IMR-90 (cell line): ENCODE measurements around the gene BGN. TPM values are rescaled to one million over a fixed set of nuclear protein-coding genes. Genes with fewer than 3 reads are reported as not detected.

Source experiments
- ATAC-seq: fragments of 200-7000 bp; cut with Tn5 transposase; 2 replicates; pipeline ENCODE4 v1.9.1; 2020; ENCODE audit warnings: low read depth, mild to moderate bottlenecking, moderate library complexity
- BruUV-seq: library from RNA; stranded (reverse); fragments of 400-500 nt; replicated peaks from 2 replicates; lab custom pipeline; 2021; lab: Mats Ljungman, UMichigan
- CTCF ChIA-PET: fragments of 300-600 bp; formaldehyde crosslinking; extraction: SDS; loops from one replicate; lab custom pipeline; 2021; ENCODE audit warnings: antibody characterized with exemption; lab: Yijun Ruan, JAX
- POLR2A ChIA-PET: fragments of 300-600 bp; sonication (Branson Sonifier 250); formaldehyde crosslinking; loops from one replicate; lab custom pipeline; 2022; ENCODE audit warnings: antibody characterized with exemption; ENCODE audit not compliant: unreplicated experiment; lab: Charles Lee
- DNase-seq: peaks from one replicate; pipeline ENCODE4 v3.0.0; 2013
- H2AFZ ChIP-seq: replicated peaks from 2 replicates; pipeline ENCODE3; 2013; ENCODE audit warnings: low read length, mild to moderate bottlenecking; ENCODE audit not compliant: poor library complexity
- H2AK5ac ChIP-seq: 2 replicates; pipeline ENCODE4 v1.6.1; 2013; ENCODE audit warnings: low read depth, low read length, inconsistent platforms
- H2AK9ac ChIP-seq: replicated peaks from 2 replicates; pipeline ENCODE3; 2013; ENCODE audit warnings: mild to moderate bottlenecking, low read depth, low read length, moderate library complexity; ENCODE audit not compliant: poor library complexity
- H2BK120ac ChIP-seq: 2 replicates; pipeline ENCODE4 v1.6.1; 2013; ENCODE audit warnings: low read depth, low read length, inconsistent platforms
- H2BK15ac ChIP-seq: 3 replicates; pipeline ENCODE4 v1.6.1; 2013; ENCODE audit warnings: low read depth, low read length, inconsistent platforms
- H2BK20ac ChIP-seq: 2 replicates; pipeline ENCODE4 v1.6.1; 2013; ENCODE audit warnings: low read depth, mild to moderate bottlenecking, inconsistent platforms, low read length, moderate library complexity
- H2BK5ac ChIP-seq: 2 replicates; pipeline ENCODE4 v1.6.1; 2013; ENCODE audit warnings: mild to moderate bottlenecking, low read depth, low read length, inconsistent platforms; ENCODE audit not compliant: poor library complexity, severe bottlenecking
- H3K14ac ChIP-seq: replicated peaks from 2 replicates; pipeline ENCODE4 v1.6.1; 2013; ENCODE audit warnings: low read depth, low read length, inconsistent platforms
- H3K18ac ChIP-seq: 2 replicates; pipeline ENCODE4 v1.6.1; 2013; ENCODE audit warnings: low read depth, low read length, control low read depth
- H3K23ac ChIP-seq: 2 replicates; pipeline ENCODE4 v1.6.1; 2013; ENCODE audit warnings: low read depth, low read length, inconsistent platforms
- H3K27ac ChIP-seq: 2 replicates; pipeline ENCODE4 v1.5.1; 2013; ENCODE audit warnings: mild to moderate bottlenecking, control low read depth, low read length; ENCODE audit not compliant: insufficient read depth
- H3K27me3 ChIP-seq: 2 replicates; pipeline ENCODE4 v1.6.1; 2013; ENCODE audit warnings: low read length; ENCODE audit not compliant: control insufficient read depth, insufficient read depth
- H3K36me3 ChIP-seq: 2 replicates; pipeline ENCODE4 v1.6.1; 2013; ENCODE audit warnings: low read length, mixed read lengths; ENCODE audit not compliant: control insufficient read depth, insufficient read depth
- H3K4ac ChIP-seq: 2 replicates; pipeline ENCODE4 v1.6.1; 2013; ENCODE audit warnings: low read depth, low read length, inconsistent platforms
- H3K4me1 ChIP-seq: 2 replicates; pipeline ENCODE4 v1.6.1; 2013; ENCODE audit warnings: low read length, mixed read lengths; ENCODE audit not compliant: control insufficient read depth, insufficient read depth
- H3K4me2 ChIP-seq: 2 replicates; pipeline ENCODE4 v1.6.1; 2013; ENCODE audit warnings: low read depth, mild to moderate bottlenecking, control low read depth, low read length, moderate library complexity
- H3K4me3 ChIP-seq: 2 replicates; pipeline ENCODE4 v1.5.1; 2013; ENCODE audit warnings: low read depth, mild to moderate bottlenecking, control low read depth, low read length, moderate library complexity; ENCODE audit not compliant: insufficient read depth
- H3K56ac ChIP-seq: 2 replicates; pipeline ENCODE4 v1.6.1; 2013; ENCODE audit warnings: low read length, inconsistent platforms; ENCODE audit not compliant: insufficient read depth; ENCODE audit errors: extremely low read depth
- H3K79me1 ChIP-seq, 2 experiments: 2 replicates each; pipeline ENCODE4 v1.6.1; 2013; ENCODE audit warnings: low read length in 2 of 2, inconsistent platforms in 1 of 2, low read depth in 1 of 2
- H3K9ac ChIP-seq: 2 replicates; pipeline ENCODE4 v1.6.1; 2013; ENCODE audit warnings: low read depth, low read length, control low read depth
- H3K9me1 ChIP-seq: 2 replicates; pipeline ENCODE4 v1.6.1; 2013; ENCODE audit warnings: low read length, inconsistent platforms; ENCODE audit not compliant: insufficient read depth
- H3K9me3 ChIP-seq: 2 replicates; pipeline ENCODE4 v1.6.1; 2013; ENCODE audit warnings: low read length; ENCODE audit not compliant: control insufficient read depth, insufficient read depth
- H4K20me1 ChIP-seq: 2 replicates; pipeline ENCODE4 v1.6.1; 2013; ENCODE audit warnings: low read length, inconsistent platforms; ENCODE audit not compliant: insufficient read depth
- H4K5ac ChIP-seq: 2 replicates; pipeline ENCODE4 v1.6.1; 2013; ENCODE audit warnings: mild to moderate bottlenecking, low read depth, low read length, control low read depth
- H4K8ac ChIP-seq, 2 experiments: 2 replicates each; pipeline ENCODE4 v1.6.1; 2013; ENCODE audit warnings: low read depth in 2 of 2, low read length in 2 of 2, control low read depth in 1 of 2, inconsistent platforms in 1 of 2
- H4K91ac ChIP-seq: 2 replicates; pipeline ENCODE4 v1.6.1; 2013; ENCODE audit warnings: low read depth, low read length, inconsistent platforms; ENCODE audit not compliant: insufficient read depth
- BHLHE40 ChIP-seq: fragments of 150-350 bp; IDR thresholded peaks from 2 replicates; pipeline ENCODE4 v1.6.1; 2016; ENCODE audit warnings: mild to moderate bottlenecking, low read depth, low read length
- CEBPB ChIP-seq: IDR thresholded peaks from 2 replicates; pipeline ENCODE4 v1.6.1; 2012; ENCODE audit warnings: low read depth, low read length, improper control_type of control experiment
- CHD1 ChIP-seq: IDR thresholded peaks from 2 replicates; pipeline ENCODE4 v1.6.1; 2012; ENCODE audit warnings: low read depth, low read length, improper control_type of control experiment
- ELK1 ChIP-seq: fragments of 150-350 bp; IDR thresholded peaks from 2 replicates; pipeline ENCODE4 v1.6.1; 2016; ENCODE audit warnings: low read depth, mild to moderate bottlenecking, low read length, moderate library complexity, borderline replicate concordance
- FOS ChIP-seq: fragments of 150-350 bp; IDR thresholded peaks from 2 replicates; pipeline ENCODE4 v1.6.1; 2016; ENCODE audit warnings: low read depth, low read length
- MAFK ChIP-seq: IDR thresholded peaks from 2 replicates; pipeline ENCODE4 v1.6.1; 2012; ENCODE audit warnings: low read depth, low read length, improper control_type of control experiment
- MAZ ChIP-seq: IDR thresholded peaks from 2 replicates; pipeline ENCODE4 v1.6.1; 2012; ENCODE audit warnings: low read depth, mild to moderate bottlenecking, low read length, improper control_type of control experiment, moderate library complexity, borderline replicate concordance
- MXI1 ChIP-seq: IDR thresholded peaks from 2 replicates; pipeline ENCODE4 v1.6.1; 2012; ENCODE audit warnings: low read depth, mild to moderate bottlenecking, low read length, moderate library complexity, borderline replicate concordance
- NFE2L2 ChIP-seq: fragments of 150-350 bp; IDR thresholded peaks from 2 replicates; pipeline ENCODE4 v1.6.1; 2016; ENCODE audit warnings: low read depth, mild to moderate bottlenecking, low read length
- POLR2A ChIP-seq: IDR thresholded peaks from 2 replicates; pipeline ENCODE4 v1.6.1; 2012; ENCODE audit warnings: mild to moderate bottlenecking, low read depth, low read length
- RAD21 ChIP-seq: IDR thresholded peaks from 2 replicates; pipeline ENCODE4 v1.6.1; 2012; ENCODE audit warnings: low read length, improper control_type of control experiment
- RCOR1 ChIP-seq: IDR thresholded peaks from 2 replicates; pipeline ENCODE4 v1.6.1; 2012; ENCODE audit warnings: mild to moderate bottlenecking, low read length, improper control_type of control experiment; ENCODE audit not compliant: insufficient replicate concordance
- RFX5 ChIP-seq: IDR thresholded peaks from 2 replicates; pipeline ENCODE4 v1.8.0; 2012; ENCODE audit warnings: low read depth, mild to moderate bottlenecking, low read length, moderate library complexity
- SMC3 ChIP-seq: fragments of 150-350 bp; IDR thresholded peaks from 2 replicates; pipeline ENCODE4 v1.6.1; 2016; ENCODE audit warnings: low read depth, mild to moderate bottlenecking, antibody characterized with exemption, low read length, moderate library complexity
- USF2 ChIP-seq: fragments of 150-350 bp; IDR thresholded peaks from 2 replicates; pipeline ENCODE4 v1.6.1; 2017; ENCODE audit warnings: mild to moderate bottlenecking, antibody characterized with exemption, low read length, low read depth
- WGBS, 2 experiments: methylation state at CpG; one replicate each; pipeline versions ENCODE4 v1.1.5 to v1.1.7; 2013; ENCODE audit warnings: missing lambda C conversion rate in 2 of 2; ENCODE audit not compliant: insufficient read length in 1 of 2; ENCODE audit errors: extremely low coverage in 2 of 2; 5-methylcytosine and 5-hydroxymethylcytosine counted together
- dilution Hi-C: fragments of 300-500 bp; cut with HindIII; formaldehyde crosslinking; loops from one replicate; pipeline ENCODE4 v1.14.3; 2018; ENCODE audit warnings: low sequenced_read_pairs; ENCODE audit not compliant: unreplicated experiment
- in situ Hi-C: fragments of 300-500 bp; cut with MboI; formaldehyde crosslinking; loops from 3 replicates; pipeline ENCODE4 v1.14.3; 2019; ENCODE audit warnings: low sequenced_read_pairs, inconsistent platforms, mixed read lengths
- intact Hi-C: fragments of 100-400 bp; cut with micrococcal nuclease; formaldehyde crosslinking; loops from 2 replicates; pipeline ENCODE4 v1.10.0; 2022
- polyA plus RNA-seq, 3 experiments: library from polyadenylated mRNA; depleted of rRNA; stranded (reverse); fragments of >200 nt; gene quantifications; 2 replicates each; pipeline ENCODE4 v1.2.3, GENCODE V29; 2012; ENCODE audit warnings: low replicate concordance in 1 of 3
- total RNA-seq: library from RNA; depleted of rRNA; stranded (reverse); fragments of >200 nt; gene quantifications from 2 replicates; pipeline ENCODE4 v1.2.3, GENCODE V29; 2012
- TF ChIP-seq, protein P1 (sequence below): conservative IDR thresholded peaks from 2 replicates; pipeline ENCODE4 v1.5.1; 2012; ENCODE audit warnings: mild to moderate bottlenecking, low read depth, low read length, improper control_type of control experiment

BGN gene
- total and polyA plus RNA-seq, 2 of the 4 experiments (the other 2 are of a cell fraction): 11.3 to 298 TPM

DNA sequence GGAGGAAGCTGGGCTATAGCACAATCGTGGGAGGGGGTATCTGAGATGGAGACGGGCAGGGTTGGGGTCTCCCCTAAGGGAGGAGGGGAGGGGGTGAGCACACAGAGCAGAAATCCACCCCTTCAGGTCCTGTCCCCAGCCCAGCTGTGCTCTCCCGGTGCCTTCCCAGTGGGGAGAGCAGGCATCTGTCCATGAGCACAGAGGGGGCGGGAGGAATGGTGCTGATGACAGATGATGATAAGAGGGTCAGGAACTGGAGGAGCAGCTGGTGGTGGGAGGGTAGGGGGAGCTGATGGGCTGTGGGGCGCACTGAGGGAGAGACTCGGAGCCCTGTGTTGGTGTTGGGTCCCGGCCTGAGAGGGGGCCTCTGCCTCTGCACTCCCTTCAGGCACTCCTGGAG, 31.3 kb downstream of the BGN start:
- Histone ChIP-seq H4K20me1 (no peaks in the 10 kb centered on the region), H3K14ac (no peak overlapping the region), H2AK5ac (no peak overlapping the region), H3K4ac (no peak overlapping the region), H2BK120ac (no peak overlapping the region), H3K9me3 (peaks cover 2% of the 10 kb centered on the region; the same call in 1 of the 2 replicates), H2AK9ac (no peak overlapping the region), H3K4me3 (no peak overlapping the region), H3K9me1 (no peaks in the 10 kb centered on the region), H4K8ac (no peak overlapping the region), H3K27me3 (peaks cover 27% of the 10 kb centered on the region; the same call in 1 of the 2 replicates), H2BK20ac (no peak overlapping the region), H2BK5ac (no peak overlapping the region), H3K79me1 (no peaks in the 10 kb centered on the region), H3K9ac (no peak overlapping the region), H2BK15ac (no peak overlapping the region), H4K91ac (no peak overlapping the region), H3K27ac (no peak overlapping the region), H3K56ac (no peak overlapping the region), H2AFZ (no peak overlapping the region), H4K5ac (no peak overlapping the region), H3K4me2 (no peak overlapping the region), H3K36me3 (no peaks in the 10 kb centered on the region), H3K4me1 (no peaks in the 10 kb centered on the region), H3K18ac (no peak overlapping the region), H3K23ac (no peak overlapping the region)
- POLR2A ChIA-PET: no interaction called here
- no TSS peak for BruUV-seq
- DNase-seq (no peak), ATAC-seq (no peak)
- WGBS, 2 experiments: 17% methylated on average over 1 of the region's 7 CpGs; no CpG with 5 or more reads in 1 of the 2 experiments
- CTCF ChIA-PET: no interaction called here
- intact Hi-C loops (no loop called here), dilution Hi-C loops (no loop called here), in situ Hi-C loops (no loop called here)
- no peak for TF ChIP-seq RFX5
- no peak for TF ChIP-seq MAFK
- no peak for TF ChIP-seq RCOR1
- no peak for TF ChIP-seq RAD21
- no peak for TF ChIP-seq BHLHE40
- no peak for TF ChIP-seq FOS
- TF ChIP-seq MAZ: no peak
- no peak for TF ChIP-seq NFE2L2
- TF ChIP-seq SMC3: no peak
- TF ChIP-seq USF2: no peak
- TF ChIP-seq MXI1: no peak
- TF ChIP-seq ELK1: no peak
- no peak for TF ChIP-seq CEBPB
- no peak for TF ChIP-seq CHD1
- TF ChIP-seq POLR2A: no peak
- TF ChIP-seq, protein P1, sequence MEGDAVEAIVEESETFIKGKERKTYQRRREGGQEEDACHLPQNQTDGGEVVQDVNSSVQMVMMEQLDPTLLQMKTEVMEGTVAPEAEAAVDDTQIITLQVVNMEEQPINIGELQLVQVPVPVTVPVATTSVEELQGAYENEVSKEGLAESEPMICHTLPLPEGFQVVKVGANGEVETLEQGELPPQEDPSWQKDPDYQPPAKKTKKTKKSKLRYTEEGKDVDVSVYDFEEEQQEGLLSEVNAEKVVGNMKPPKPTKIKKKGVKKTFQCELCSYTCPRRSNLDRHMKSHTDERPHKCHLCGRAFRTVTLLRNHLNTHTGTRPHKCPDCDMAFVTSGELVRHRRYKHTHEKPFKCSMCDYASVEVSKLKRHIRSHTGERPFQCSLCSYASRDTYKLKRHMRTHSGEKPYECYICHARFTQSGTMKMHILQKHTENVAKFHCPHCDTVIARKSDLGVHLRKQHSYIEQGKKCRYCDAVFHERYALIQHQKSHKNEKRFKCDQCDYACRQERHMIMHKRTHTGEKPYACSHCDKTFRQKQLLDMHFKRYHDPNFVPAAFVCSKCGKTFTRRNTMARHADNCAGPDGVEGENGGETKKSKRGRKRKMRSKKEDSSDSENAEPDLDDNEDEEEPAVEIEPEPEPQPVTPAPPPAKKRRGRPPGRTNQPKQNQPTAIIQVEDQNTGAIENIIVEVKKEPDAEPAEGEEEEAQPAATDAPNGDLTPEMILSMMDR: no peak
